ENCODE measurements around the gene GPHB5. TPM values are rescaled to one million over a fixed set of nuclear protein-coding genes. Genes with fewer than 3 reads are reported as not detected.
"Not testable (repeated sequence)": the region's sequence is repeated elsewhere in the genome, so short reads cannot be mapped to it uniquely, and the experiment has no call there.

GPHB5 gene
- total RNA-seq, 1 donor from 2014 or later = not detected

GRCh38 chr14:63286071-63286470 lies 32.7 kb downstream of the GPHB5 start:
- H3K4me3 Mint-ChIP-seq (ENCODE audit: low read depth) = no peak overlapping the region
- no peak for DNase-seq (ENCODE audit: low spot score, unreplicated experiment)
- no peak overlapping the region for H3K27ac Mint-ChIP-seq
- TF ChIP-seq, protein P1, sequence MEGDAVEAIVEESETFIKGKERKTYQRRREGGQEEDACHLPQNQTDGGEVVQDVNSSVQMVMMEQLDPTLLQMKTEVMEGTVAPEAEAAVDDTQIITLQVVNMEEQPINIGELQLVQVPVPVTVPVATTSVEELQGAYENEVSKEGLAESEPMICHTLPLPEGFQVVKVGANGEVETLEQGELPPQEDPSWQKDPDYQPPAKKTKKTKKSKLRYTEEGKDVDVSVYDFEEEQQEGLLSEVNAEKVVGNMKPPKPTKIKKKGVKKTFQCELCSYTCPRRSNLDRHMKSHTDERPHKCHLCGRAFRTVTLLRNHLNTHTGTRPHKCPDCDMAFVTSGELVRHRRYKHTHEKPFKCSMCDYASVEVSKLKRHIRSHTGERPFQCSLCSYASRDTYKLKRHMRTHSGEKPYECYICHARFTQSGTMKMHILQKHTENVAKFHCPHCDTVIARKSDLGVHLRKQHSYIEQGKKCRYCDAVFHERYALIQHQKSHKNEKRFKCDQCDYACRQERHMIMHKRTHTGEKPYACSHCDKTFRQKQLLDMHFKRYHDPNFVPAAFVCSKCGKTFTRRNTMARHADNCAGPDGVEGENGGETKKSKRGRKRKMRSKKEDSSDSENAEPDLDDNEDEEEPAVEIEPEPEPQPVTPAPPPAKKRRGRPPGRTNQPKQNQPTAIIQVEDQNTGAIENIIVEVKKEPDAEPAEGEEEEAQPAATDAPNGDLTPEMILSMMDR (IDR thresholded peaks at IDR 0.05; ENCODE audit: unreplicated experiment) = no peak
- no peaks in the 10 kb centered on the region for H3K27me3 Mint-ChIP-seq
- no peaks in the 10 kb centered on the region for H3K4me1 Mint-ChIP-seq (ENCODE audit: low read depth)
- H3K9me3 Mint-ChIP-seq (ENCODE audit: low read depth) = no peaks in the 10 kb centered on the region
- H3K36me3 Mint-ChIP-seq (ENCODE audit: insufficient read depth) = no peaks in the 10 kb centered on the region

DNA sequence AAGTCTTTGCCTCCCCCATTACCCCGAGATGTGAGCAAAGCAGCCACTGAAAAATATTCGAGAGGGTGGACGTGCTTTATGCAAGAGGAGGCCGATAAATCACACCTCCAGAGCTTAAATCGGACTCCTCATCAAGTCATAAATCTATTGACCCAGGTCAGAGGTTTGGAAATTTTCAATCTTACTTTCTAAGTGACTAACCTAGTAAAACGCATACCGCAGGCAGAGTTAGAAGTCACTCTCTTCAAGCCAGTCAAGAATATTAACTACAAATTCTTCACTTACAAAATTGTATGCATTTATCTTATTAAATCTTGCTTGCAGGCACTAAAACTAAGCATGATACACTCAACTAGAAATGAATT lies 34.9 kb downstream of the GPHB5 start:
- Mint-ChIP-seq H3K27ac (no peak overlapping the region), H3K4me3 (ENCODE audit: low read depth) (no peak overlapping the region), H3K36me3 (ENCODE audit: insufficient read depth) (no peaks in the 10 kb centered on the region), H3K27me3 (no peaks in the 10 kb centered on the region), H3K4me1 (ENCODE audit: low read depth) (no peaks in the 10 kb centered on the region), H3K9me3 (ENCODE audit: low read depth) (no peaks in the 10 kb centered on the region)
- TF ChIP-seq, protein P1 (IDR thresholded peaks at IDR 0.05; ENCODE audit: unreplicated experiment) = no peak
- DNase-seq (ENCODE audit: low spot score, unreplicated experiment) = no peak

DNA sequence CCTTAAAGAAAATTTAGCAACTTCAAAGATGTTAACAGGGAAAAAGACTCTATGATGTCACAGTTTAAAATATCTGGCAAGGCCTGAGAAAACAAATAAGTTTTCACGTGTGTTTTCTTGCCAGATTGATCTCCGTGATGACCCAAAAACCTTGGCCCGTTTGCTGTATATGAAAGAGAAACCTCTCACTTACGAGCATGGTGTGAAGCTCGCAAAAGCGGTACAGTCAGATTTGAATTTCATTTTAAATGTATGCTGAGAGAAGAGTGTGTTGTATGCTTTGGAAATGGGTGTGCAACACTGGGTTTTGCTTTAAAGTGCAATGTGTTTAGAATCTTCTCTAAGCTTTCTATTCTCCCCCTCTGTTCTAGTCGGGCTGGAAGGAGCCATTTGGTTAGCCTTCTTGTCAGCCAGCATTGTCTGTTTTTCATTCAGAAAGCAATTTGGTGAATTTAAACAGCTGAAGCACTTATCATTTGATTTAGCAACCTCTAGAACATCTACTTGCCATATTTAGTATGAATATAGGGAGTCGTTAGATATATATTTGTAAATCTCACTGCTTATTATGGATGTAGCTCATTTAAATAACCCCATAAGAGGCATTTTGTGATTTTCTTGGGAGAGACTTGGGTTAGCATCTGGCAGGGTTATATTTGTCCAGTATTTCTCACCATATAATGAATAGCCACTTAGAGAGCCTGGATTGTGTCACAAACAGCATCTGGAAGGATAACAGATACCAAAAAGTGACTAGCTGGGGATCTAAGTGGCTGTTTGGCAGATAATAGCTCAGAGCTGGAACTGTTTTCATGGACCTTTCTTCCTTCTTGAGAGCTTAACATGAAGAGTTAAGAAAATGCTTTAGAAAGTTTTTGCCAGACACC lies 35.5 kb downstream of the GPHB5 start:
- TF ChIP-seq, protein P1 (IDR thresholded peaks at IDR 0.05; ENCODE audit: unreplicated experiment) = no peak
- Mint-ChIP-seq H3K4me3 (ENCODE audit: low read depth) (no peak overlapping the region), H3K27ac (no peak overlapping the region), H3K36me3 (ENCODE audit: insufficient read depth) (no peaks in the 10 kb centered on the region), H3K9me3 (ENCODE audit: low read depth) (no peaks in the 10 kb centered on the region), H3K4me1 (ENCODE audit: low read depth) (no peaks in the 10 kb centered on the region), H3K27me3 (no peaks in the 10 kb centered on the region)
- DNase-seq (ENCODE audit: low spot score, unreplicated experiment) = no peak

- H3K27me3 Mint-ChIP-seq; H3K27ac Mint-ChIP-seq; H3K4me3 Mint-ChIP-seq (ENCODE audit: low read depth): not testable (repeated sequence)
Observed at GRCh38 chr14:63279933-63280332, 38.8 kb downstream of the GPHB5 start.

DNA sequence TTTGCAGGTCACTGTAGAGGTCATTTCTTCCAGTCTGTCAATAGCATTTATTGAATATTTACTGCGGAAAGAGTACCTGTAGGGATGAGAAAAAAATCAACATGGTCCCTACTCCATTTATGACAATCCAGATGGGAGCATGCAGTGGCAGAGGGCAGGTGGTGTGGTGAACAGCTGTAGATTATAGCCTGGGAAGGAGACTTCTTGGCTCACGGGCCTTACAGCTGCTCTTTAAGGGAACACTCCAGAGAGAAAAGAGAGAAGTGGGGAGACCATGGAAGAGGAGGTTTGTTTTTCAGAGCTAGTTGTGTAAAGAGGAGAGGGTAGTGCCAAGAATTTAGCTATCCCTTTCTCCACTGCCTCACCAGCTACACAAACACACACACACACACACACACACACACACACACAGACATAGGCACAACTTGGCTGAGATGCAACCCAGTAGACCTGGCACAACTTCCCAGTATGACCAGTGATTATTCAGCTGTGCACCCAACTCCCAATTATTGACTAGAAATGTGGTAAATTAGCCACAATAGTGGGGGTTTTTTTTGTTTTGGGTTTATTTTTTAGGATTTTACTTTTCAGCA lies 41.0 kb downstream of the GPHB5 start:
- no peak overlapping the region for H3K27ac Mint-ChIP-seq
- TF ChIP-seq, protein P1 (IDR thresholded peaks at IDR 0.05; ENCODE audit: unreplicated experiment) = no peak
- H3K4me1 Mint-ChIP-seq (ENCODE audit: low read depth) = no peaks in the 10 kb centered on the region
- no peak overlapping the region for H3K4me3 Mint-ChIP-seq (ENCODE audit: low read depth)
- DNase-seq (ENCODE audit: low spot score, unreplicated experiment) = no peak
- H3K27me3 Mint-ChIP-seq = no peaks in the 10 kb centered on the region
- H3K36me3 Mint-ChIP-seq (ENCODE audit: insufficient read depth) = no peaks in the 10 kb centered on the region
- no peaks in the 10 kb centered on the region for H3K9me3 Mint-ChIP-seq (ENCODE audit: low read depth)

More at GRCh38 chr14:63279933-63280332, 38.8 kb downstream of the GPHB5 start:
- not testable (repeated sequence) for H3K4me1 Mint-ChIP-seq (ENCODE audit: low read depth); DNase-seq (ENCODE audit: low spot score, unreplicated experiment); H3K9me3 Mint-ChIP-seq (ENCODE audit: low read depth); H3K36me3 Mint-ChIP-seq (ENCODE audit: insufficient read depth)

Measured in progenitor cell of endocrine pancreas (in vitro differentiated cells).